Measurements from ENCODE around the gene OGFOD2. TPM values are rescaled to one million over a fixed set of nuclear protein-coding genes. Genes with fewer than 3 reads are reported as not detected.
"Not testable (repeated sequence)": the region's sequence is repeated elsewhere in the genome, so short reads cannot be mapped to it uniquely, and the experiment has no call there.

OGFOD2 gene
- polyA plus RNA-seq, 3 donors = 17.6 to 21.2 (median 19.4) TPM

DNA sequence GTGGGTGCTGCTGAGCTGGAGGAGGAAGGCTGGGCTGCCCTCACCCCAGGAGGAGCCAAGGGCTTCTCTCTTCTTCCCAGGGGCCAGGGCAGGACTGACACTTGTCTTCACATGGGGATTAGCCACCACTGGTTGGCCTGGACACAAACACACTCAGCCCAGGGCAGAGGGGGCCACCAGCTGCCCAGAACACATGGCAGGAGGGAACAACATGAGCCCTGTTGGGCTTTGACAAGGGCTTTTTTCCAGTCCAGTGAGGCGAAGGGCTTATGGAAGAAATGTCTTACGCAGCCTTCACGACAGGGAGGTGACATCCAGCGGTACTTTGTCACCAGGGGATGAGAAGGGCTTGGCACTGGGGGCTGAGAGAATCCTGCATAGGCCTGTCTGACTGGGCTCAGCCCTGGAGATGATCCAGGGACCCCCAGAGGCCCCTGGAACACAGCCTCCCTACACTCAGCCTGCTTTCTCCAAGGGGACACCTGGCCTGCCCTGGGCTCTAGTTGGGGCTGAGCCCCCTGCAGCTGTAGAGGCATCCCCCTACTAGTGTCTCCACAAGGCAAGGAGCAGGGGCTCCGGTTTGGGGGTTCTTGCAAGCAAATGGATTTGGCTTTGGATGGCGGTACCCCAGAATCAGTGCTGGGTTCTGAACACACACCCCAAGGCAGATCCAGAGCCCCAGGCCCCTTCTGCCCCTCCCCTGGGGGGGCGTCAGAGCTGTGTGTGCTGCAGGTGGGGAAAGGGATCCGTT, 24.3 kb downstream of the OGFOD2 start:
- DNase-seq = no peak

DNA sequence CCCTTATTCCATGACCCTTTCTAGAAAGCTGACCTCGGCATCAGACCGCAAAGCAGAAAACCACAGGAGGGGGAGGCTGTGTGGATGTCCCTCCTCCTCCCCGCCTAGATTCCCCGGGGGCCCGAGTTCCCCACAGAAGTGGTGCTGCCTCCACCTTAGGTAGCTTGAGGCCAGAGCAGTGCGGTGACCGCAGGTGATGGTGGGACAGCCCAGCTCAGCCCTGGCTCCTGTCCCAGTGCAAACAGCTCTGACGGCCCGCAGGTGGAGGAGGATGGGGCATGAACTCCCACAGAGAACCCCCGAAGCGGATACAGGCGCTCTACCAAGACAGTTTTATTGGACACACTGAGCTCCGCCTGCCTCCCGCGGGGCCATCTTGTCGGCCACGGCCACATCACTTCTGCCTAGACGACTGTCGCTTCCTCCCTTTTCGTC, 25.0 kb downstream of the OGFOD2 start:
- DNase-seq = no peak

DNA sequence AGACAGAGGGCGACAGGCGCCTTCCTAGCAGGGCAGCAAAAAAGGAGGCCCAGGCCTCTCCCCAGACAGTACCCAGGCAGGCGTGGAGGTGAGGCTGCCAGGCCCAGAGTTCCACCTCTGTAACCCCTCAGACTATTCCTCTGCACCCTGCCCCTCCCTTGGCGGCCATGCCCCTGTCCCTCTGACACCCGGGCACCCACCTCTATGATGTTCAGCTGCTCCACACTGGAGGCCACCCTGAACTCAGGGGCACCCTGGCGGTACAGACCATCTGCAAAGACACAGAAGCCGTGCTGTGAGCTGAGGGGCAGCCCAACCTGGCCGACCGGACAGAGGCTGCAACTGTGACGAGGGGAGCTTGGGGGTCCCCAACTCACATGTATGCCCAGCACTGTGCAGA, 25.5 kb downstream of the OGFOD2 start:
- DNase-seq = no peak

DNA sequence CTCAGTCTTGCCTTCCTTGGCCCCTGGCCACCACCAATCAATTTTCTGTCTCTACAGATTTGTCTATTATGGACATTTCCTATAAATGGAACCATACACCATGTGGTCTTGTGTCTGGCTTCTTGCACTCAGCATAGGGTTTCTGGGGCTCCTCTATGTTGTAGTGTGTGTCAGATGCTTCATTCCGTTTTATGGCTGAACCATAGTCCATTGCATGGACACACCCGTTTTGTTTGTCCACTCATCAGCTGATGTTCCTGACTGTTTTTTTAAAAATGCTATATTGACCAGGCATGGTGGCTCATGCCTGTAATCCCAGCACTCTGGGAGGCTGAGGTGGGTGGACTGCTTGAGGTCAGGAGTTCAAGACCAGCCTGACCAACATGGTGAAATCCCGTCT, 26.4 kb downstream of the OGFOD2 start:
- DNase-seq = no peak

DNA sequence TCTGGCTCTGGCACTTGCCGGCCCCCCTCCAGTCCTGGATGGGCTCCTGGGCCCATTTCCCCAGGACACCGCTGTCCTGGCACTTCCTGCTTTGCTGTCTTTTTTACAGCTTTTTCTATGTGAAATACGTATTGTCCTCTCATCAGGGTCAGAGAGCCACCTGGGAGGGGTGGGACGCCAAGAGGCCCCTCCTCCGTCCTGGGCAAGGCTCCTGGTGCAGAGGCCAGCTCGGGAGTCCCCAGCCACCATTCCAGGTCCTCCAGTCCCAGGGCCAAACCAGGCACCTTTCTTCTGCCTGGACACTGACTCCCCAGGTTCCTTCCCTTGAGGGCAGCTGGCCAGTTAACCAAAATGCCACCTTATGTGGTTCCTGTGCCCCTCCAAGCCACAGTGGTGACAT, 28.2 kb downstream of the OGFOD2 start:
- DNase-seq = no peak

DNA sequence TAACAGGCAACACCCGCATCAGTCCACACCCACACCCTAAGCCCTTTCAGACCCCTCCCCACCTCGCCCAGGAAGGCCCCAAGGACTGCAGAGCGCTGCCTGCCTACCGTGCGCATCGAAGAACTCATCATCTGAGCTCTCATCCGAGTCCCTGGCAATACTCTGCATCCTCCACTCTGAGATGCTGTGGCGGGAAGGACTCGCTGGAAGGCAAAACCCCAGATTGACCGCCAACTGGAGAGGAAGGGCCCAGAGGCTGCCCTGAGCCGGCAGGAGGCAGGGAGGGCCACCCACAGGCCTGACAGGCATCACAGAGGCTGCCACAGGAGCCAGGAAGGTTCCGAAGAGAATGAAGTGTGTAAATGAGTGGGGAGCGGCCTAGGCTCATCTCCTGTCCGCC, 29.2 kb downstream of the OGFOD2 start:
- no peak for DNase-seq

DNA sequence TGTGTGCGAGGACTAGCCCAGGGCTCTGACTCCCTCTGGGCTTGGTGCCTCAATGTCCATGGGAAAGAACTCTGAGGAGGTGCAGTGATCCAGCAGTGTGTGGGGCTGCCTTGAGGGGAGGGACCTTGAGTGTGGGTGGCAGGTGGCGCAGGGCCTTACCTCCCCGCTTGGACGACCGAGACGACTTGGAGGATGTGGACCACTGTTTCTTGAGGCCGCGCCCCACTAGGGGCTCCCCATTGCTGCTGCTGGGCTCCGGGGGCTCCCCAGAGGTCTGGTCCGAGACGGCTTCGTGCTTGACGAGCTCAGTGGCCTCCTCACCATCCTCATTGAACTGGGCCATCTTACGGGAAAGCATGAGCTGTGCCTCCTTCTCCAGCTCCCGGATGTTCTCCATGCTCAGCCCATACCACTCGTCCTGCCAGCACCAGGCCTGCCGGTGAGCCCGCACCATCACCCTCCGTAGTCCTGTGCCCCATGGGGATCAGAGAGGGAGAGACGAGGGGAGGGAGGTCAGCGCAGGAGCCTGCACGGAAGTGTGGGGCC, 30.1 kb downstream of the OGFOD2 start:
- DNase-seq = no peak

DNA sequence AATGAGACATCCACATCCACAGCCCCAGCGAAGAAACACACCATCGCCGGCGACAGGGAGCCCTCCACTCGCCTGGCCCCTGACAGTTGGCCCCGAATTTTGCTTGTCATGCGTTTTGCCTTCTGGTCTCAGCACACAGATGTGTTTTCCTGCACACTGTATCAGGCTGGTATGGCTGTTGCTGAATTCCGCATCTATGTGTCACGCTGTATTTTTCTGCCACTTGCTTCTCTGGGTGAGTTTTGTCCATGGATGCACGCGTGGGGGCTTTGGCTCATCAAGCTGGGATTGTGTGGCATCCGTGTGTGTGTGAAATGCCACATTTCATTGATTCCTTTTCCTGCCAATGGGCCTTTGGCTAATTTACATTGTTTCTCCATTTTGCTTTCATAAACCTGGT, 31.9 kb downstream of the OGFOD2 start:
- no peak for DNase-seq

DNA sequence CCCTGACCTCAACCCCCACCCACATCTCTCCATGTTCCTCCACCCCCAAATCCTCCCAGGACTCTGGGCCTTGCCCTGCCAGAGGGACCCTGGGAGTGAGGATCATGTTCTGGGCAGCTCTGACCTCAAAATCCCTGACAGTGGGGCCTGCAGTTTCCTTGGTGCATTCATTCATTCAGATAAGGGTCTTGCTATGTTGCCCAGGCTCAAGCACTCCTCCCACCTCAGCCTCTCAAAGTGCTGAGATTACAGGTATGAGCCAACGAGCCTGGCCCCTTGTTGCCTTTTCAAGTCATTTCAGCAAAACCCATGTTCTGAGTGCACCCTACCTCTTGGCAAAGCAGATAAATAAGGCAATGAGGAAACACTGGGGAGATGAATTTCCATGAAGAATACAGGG, 35.1 kb downstream of the OGFOD2 start:
- no peak for DNase-seq

DNA sequence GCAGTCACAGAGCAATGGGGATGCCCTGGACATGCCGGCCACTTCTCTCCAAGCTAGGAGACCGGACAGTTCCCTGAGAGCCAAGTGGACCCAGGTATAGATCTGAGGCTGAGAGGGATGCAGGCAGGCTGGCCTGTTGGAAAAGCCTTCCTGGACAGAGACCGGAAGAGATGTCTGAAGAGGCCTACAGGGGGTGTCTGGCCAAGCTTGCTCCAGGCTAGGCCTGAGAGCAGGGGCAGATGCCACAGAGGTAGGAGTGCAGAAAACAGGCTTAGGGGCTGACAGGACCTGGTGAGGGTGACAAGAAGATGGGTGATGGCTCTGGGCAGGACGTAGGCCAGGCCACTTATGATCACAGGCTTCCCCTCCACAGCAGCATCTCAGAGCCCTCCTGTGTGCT, 35.6 kb downstream of the OGFOD2 start:
- no peak for DNase-seq

DNA sequence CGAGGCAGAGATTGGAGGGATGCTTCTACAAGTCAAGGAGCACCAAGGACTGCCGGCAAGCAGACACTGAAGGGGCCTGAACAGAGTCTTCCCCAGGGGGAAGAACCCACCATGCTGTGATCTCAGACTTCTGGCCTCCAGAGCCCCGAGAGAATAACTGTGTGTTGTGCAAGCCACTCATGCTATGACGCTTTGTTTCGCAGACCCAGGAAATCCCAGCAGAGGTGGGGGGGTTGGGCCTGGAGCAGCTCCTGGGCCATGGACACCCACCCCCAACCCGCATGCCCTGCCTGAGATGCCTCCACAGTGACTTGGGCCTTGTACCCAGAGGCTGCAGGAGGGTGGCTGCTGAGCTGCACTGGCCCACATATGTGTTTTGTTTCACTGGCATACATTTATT, 36.7 kb downstream of the OGFOD2 start:
- no peak for DNase-seq

DNA sequence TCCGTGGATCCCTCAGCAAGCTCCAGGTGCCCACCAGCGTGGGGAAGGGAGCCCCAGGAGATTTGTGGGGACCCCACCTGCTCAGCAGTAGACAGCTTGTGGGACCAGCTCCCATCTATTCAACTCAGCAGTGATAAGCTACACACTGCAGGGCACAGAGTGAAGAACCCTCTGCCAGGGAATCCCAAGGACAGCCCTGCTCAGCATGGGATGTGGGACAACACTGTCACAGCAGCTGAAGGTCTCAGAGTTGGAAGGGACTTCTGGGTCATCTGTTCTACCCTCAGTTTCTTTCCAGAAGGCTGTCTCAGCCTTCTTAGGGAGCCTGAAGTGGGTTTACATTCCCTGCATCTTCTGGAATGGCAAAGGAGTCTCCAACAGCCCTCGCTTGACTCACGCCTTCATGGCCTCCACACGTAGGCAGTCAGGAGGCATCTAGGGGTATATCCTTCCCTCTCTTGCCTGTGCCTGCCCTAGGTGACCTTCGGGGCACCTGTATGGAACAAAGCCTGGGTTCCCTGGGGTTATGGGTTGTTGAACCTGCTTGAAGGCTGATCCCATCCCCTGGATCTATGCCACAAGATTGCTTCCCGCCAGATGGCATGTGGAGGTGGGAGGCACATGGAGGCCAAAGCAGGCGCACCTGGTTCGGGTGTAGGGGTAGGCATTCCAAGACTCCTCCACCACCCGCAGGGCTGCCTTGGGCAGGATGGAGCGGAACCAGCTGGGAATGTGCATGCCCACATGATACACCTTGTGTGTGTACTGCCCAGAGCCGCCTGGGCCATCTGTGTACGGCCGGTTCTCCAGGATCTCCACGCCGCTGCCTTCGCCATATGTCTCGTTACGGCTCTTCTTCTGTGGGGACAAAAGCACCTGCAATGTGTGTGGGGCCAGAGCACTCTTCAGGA, 38.4 kb downstream of the OGFOD2 start:
- DNase-seq = no peak

DNA sequence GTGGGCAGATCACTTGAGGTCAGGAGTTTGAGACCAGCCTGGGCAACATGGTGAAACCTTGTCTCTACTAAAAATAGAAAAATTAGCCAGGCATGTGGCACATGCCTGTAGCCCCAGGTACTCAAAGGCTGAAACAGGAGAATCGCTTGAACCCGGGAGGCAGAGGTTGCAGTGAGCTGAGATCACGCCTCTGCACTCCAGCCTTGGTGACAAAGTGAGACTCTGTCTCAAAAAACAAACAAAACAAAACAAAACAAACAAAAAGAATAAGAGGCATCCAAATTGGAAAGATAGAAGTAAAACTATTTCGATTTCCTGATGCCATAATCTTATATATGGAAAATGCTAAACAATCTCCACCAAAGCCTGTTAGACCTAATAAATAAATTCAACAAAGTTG, 39.4 kb downstream of the OGFOD2 start:
- DNase-seq = not testable (repeated sequence)

DNA sequence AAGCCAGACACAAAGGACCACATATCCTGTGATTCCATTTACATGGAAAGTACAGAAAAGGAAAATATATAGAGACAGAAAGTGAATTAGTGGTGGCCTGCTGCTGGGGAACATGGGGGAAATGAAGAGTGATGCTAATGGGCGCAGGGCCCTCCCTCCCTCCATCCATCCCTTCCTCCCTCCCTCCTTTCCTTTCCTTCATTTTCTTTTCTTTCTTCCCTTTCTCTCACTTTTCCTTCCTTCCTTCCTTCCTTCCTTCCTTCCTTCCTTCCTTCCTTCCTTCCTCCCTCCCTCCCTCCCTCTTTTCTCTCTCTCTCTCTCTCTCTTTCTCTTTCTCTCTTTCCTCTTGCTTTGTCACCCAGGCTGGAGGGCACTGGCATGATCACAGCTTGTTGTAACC, 42.7 kb downstream of the OGFOD2 start:
- DNase-seq = no peak

DNA sequence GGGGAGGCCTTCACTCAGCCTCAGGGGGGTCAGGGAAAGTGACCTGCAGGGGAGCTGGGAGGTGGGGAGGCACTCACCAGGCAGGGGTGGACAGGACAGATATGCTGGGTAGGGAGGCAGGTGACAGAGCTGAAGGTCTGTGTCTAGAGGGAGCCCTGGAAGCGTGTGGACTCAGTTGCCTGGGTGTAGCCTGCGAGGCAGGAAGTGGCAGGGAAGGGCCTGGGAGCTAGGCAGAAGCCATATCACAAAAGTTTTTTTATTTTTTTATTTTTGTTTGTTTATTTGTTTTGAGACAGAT, 44.7 kb downstream of the OGFOD2 start:
- no peak for DNase-seq

DNA sequence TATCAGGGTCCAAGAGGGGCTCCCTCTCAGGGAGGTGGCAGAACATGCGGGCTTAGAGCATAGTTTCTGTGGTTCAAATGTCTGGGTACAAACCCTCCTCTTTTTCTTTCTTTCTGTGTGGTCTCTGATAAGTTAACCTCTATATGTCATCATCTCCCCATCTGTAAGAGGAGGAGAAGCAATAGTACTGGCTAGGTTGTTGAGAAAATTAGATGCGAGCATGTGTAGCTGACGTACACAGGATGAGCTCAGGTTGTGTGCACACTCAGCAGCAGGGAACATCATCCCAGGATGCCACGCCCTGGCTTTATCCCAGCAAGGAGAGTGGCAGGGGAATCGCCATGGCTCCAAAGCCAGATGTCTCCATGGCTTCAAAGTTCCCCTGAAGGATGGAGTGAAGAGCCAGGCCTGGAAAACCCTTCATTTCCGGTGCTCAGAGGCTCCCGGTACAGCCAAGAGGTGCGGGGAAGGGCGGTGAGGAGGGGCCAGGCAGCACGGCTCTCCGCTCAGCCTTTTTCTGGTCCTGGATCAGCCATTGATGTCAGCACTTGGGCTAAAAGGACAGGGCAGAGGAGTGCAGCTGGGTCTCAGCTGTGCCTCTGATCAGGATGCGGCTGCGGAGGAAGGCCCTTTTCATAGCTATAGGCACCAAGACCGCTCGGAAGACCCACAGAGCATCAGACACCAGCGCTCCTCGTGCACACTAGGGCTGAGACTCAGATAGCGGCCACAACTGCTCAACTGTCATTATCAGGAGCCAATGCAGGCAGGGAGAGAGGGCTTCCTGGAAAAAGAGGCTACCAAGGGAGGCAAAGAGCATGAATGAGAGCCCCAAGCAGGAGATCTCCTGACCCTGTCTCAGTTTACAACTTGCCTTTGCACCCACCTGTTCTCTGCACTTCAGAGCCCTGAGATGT, 46.9 kb downstream of the OGFOD2 start:
- no peak for DNase-seq

DNA sequence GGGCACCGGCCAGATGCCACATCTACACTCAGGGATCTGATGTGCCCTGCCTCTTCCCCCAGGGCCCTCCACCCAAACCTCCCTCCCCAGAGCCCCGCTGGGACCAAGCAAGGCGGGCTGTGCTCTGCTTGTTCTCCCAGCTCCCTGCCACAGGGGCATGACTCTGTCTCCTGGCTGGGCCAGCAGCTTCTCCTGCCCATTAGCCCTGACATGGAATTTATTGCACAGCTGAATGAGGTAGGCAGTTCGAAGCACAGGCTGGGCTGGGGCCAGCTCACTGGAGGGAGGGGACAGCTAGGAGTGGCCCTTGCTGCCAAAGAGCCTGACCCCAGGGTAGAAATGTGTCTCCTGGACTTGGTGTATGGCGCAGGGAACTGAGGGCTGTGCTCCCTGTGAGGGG, 47.8 kb downstream of the OGFOD2 start:
- no peak for DNase-seq

DNA sequence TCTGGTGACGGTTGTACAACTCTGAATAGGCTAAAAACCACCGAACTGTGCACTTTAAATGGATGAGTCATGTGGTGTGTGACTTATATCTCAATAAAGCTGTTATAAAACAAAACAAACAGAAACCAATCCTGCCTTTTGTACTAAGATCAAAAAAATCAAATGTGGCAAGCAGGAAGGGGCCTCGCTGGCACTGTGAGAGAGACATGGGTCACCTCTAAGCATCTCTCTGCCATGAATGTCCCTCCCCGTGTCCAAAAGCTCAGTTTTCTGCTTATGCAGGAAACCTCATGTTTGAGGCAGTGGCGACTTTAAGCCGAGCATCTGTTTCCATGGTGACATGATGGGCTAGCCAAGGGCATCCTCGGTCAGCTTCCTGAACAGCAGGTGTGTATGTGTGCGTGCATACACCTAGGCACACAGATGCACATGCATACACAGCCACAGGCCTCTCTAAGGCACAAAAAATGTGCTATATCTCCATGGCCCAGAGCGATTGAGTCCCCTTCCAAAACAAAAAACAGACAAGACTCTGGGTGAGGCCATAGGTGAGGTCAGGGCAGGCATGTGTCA, 49.9 kb downstream of the OGFOD2 start:
- DNase-seq = no peak

DNA sequence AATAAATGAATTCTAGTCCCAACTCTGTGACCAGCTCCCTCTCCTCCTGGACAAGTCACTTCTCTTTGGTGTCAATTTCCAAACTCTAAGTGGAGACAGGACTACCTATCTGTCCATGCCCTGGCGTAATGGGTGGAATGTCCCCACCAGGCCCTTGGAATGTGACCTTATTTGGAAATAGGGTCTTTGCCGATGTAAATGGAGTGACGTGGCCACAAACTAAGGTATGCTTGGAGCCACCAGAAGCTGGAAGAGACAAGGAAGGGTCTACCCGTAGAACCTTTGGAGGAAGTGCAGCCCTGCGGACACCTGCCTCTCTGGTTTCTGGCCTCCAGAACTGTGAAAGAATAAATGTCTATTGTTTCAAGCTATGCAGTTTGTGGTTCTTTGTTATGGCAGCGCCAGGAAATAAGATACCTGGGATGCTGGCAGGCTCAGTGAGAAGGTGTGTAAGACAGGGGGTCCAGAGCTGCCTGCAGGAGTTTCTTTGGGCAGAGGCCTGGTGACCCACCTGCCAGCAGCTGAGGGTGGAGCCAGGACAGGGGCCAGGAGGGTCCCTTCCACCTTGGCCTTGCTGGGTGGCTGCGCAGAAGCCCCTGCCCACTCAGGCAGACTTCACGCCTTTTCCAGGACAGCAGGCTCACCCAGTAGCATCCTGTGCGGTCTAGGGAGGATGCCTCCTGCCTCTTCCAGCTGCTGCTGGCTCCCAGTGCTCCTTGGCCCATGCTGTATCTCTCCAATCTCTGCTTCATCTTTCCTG, 51.2 kb downstream of the OGFOD2 start:
- DNase-seq = no peak

DNA sequence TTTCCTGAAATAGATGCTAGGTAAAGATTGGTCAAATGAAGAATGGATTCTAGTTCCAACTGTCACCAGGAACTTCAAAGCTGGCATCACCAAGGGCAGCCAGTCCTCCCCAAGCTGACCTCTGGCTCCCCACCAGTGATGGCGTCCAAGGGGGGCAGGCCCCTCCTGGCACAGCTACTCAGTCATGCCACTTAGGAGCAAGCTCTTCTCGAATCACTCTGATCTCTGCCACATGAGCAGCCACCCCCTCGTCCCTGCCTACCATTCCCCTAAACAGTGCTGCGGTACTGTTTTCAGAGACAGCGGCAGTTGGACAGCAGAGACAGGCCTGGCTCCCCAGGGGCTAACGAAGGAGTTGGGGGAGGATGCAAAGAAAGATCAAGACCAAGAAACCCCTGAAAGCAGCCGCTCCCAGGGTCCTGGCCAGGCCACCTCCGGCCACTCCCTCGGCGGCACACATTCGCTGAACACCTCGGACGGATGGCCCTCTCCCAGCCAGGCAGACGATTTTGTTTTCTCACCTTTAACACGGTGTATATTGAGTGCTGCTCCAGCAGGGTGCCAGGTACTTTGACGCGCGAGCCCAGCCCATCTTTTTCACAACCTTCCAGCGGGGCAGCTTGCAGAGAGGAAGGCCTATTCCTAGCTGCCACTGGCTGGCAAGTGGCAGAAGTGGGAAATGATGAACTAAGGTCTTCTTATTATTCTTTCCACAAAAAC, 52.8 kb downstream of the OGFOD2 start:
- DNase-seq = no peak

Data from renal pelvis (tissue), 4 donors.